ENCODE results near the gene OR2T4.

The OR2T4 gene

GRCh38 chr1:248361121-248361715 is at the start of gene OR2T4:
Gene OR2T4, plus strand, starts transcription at chr1:248361665. Its CDS starts 0 bp downstream, at chr1:248361665.
- DNase-seq (ENCODE audit: low read depth, low spot score), result no peak

GRCh38 chr1:248316796-248317195 is 44.7 kb upstream of the OR2T4 start:
- no peak for DNase-seq (ENCODE audit: low read depth, low spot score)

- DNase-seq (ENCODE audit: low read depth, low spot score), result no peak
These were observed 37.0 kb upstream of the OR2T4 start, which contains the start of gene OR2M7 for GRCh38 chr1:248324468-248324867. Gene OR2M7, minus strand, starts transcription at chr1:248324568. Its CDS starts 0 bp downstream, at chr1:248324568.

GRCh38 chr1:248343451-248343850 is 18.0 kb upstream of the OR2T4 start:
- DNase-seq (ENCODE audit: low read depth, low spot score), result no peak

- DNase-seq (ENCODE audit: low read depth, low spot score), result no peak
These were observed 13.0 kb upstream of the OR2T4 start, which contains the start of gene OR14C36 for GRCh38 chr1:248348475-248348874. Gene OR14C36, plus strand, starts transcription at chr1:248348775. Its CDS starts 0 bp downstream, at chr1:248348775.

GRCh38 chr1:248359415-248359814 is 2.0 kb upstream of the OR2T4 start:
- DNase-seq (ENCODE audit: low read depth, low spot score), result no peak

GRCh38 chr1:248366609-248367008 is 5.1 kb downstream of the OR2T4 start:
- DNase-seq (ENCODE audit: low read depth, low spot score), result no peak

- no peak for DNase-seq (ENCODE audit: low read depth, low spot score)
These were observed 10.9 kb downstream of the OR2T4 start for GRCh38 chr1:248372394-248372793.

- DNase-seq (ENCODE audit: low read depth, low spot score), result no peak
These were observed 12.3 kb downstream of the OR2T4 start for GRCh38 chr1:248373761-248374160.

- no peak for DNase-seq (ENCODE audit: low read depth, low spot score)
These were observed 14.0 kb downstream of the OR2T4 start, which contains the start of gene OR2T6 for GRCh38 chr1:248375446-248375845. Gene OR2T6, plus strand, starts transcription at chr1:248375746. Its CDS starts 11,863 bp downstream, at chr1:248387609.

GRCh38 chr1:248376916-248377315 is 15.5 kb downstream of the OR2T4 start:
- DNase-seq (ENCODE audit: low read depth, low spot score), result no peak

GRCh38 chr1:248380854-248381253 is 19.4 kb downstream of the OR2T4 start:
- no peak for DNase-seq (ENCODE audit: low read depth, low spot score)

- no peak for DNase-seq (ENCODE audit: low read depth, low spot score)
These were observed 27.0 kb downstream of the OR2T4 start for GRCh38 chr1:248388426-248388825.

GRCh38 chr1:248393050-248393449 is 31.6 kb downstream of the OR2T4 start:
- no peak for DNase-seq (ENCODE audit: low read depth, low spot score)

GRCh38 chr1:248402748-248403147 is 41.3 kb downstream of the OR2T4 start, which contains the start of gene OR2T1:
Gene OR2T1, plus strand, starts transcription at chr1:248403048. Its CDS starts 3,100 bp downstream, at chr1:248406148.
- no peak for DNase-seq (ENCODE audit: low read depth, low spot score)

- DNase-seq (ENCODE audit: low read depth, low spot score), result no peak
These were observed 42.6 kb downstream of the OR2T4 start for GRCh38 chr1:248404024-248404423.

GRCh38 chr1:248406721-248407692 is 45.5 kb downstream of the OR2T4 start:
- DNase-seq (ENCODE audit: low read depth, low spot score), result no peak
